HG02943 (cell line): ENCODE measurements around the gene POGK.

Source experiments
- ATAC-seq: cut with Tn5 transposase; IDR thresholded peaks from one replicate; pipeline ENCODE4 v1.9.1; 2021; ENCODE audit warnings: mild to moderate bottlenecking, low read depth, moderate library complexity; ENCODE audit not compliant: unreplicated experiment

Gene POGK

GRCh38 chr1:166895766-166896165 lies 56.5 kb downstream of the POGK start:
- ATAC-seq: no peak

- ATAC-seq: no peak
Measured at GRCh38 chr1:166899769-166900168, 60.5 kb downstream of the POGK start.

GRCh38 chr1:166900987-166901386 lies 61.7 kb downstream of the POGK start:
- ATAC-seq: no peak

GRCh38 chr1:166902279-166902678 lies 63.0 kb downstream of the POGK start:
- ATAC-seq: no peak

- ATAC-seq: no peak
Measured at GRCh38 chr1:166903232-166903631, 64.0 kb downstream of the POGK start.

GRCh38 chr1:166905136-166905535 lies 65.9 kb downstream of the POGK start:
- ATAC-seq: no peak

- no peak for ATAC-seq
Measured at GRCh38 chr1:166905900-166906299, 66.6 kb downstream of the POGK start.
